Smooth muscle cell (in vitro differentiated cells): ENCODE data around the gene PAGR1. TPM values are rescaled to one million over a fixed set of nuclear protein-coding genes. Genes with fewer than 3 reads are reported as not detected.
"Not testable (repeated sequence)": the region's sequence is repeated elsewhere in the genome, so short reads cannot be mapped to it uniquely, and the experiment has no call there.

Source experiments
- DNase-seq: peaks from one replicate; lab custom pipeline; 2025; ENCODE audit not compliant: unreplicated experiment; lab: John Stamatoyannopoulos, UW
- H2AFZ ChIP-seq: fragments of 200-600 bp; sonication (generic); 2 replicates; pipeline ENCODE4 v1.6.0; 2016; ENCODE audit warnings: antibody characterized with exemption, low read depth, mild to moderate bottlenecking
- H3F3A ChIP-seq: fragments of 200-600 bp; sonication (generic); 2 replicates; pipeline ENCODE4 v1.6.0; 2017; ENCODE audit warnings: antibody characterized with exemption, low read depth
- H3K27ac ChIP-seq: fragments of 200-600 bp; sonication (generic); 2 replicates; pipeline ENCODE4 v1.5.1; 2016; ENCODE audit warnings: low read depth, mild to moderate bottlenecking
- H3K27me3 ChIP-seq: fragments of 200-600 bp; sonication (generic); 2 replicates; pipeline ENCODE4 v1.6.1; 2016; ENCODE audit warnings: low read depth, mild to moderate bottlenecking
- H3K36me3 ChIP-seq: fragments of 200-600 bp; sonication (generic); 2 replicates; pipeline ENCODE4 v1.5.1; 2016; ENCODE audit warnings: low read depth
- H3K4me1 ChIP-seq: fragments of 200-600 bp; sonication (generic); 2 replicates; pipeline ENCODE4 v1.5.1; 2016; ENCODE audit warnings: low read depth
- H3K4me2 ChIP-seq: fragments of 200-600 bp; sonication (generic); 2 replicates; pipeline ENCODE4 v1.6.0; 2016; ENCODE audit warnings: mild to moderate bottlenecking
- H3K4me3 ChIP-seq: fragments of 200-600 bp; sonication (generic); 2 replicates; pipeline ENCODE4 v1.5.1; 2016; ENCODE audit warnings: mild to moderate bottlenecking
- H3K79me2 ChIP-seq: fragments of 200-600 bp; sonication (generic); 2 replicates; pipeline ENCODE4 v1.6.0; 2016; ENCODE audit warnings: low read depth, mild to moderate bottlenecking
- H3K9ac ChIP-seq: fragments of 200-600 bp; sonication (generic); 2 replicates; pipeline ENCODE4 v1.6.0; 2016; ENCODE audit warnings: low read depth
- H3K9me3 ChIP-seq: fragments of 200-600 bp; sonication (generic); replicated peaks from 2 replicates; pipeline ENCODE4 v1.5.1; 2016; ENCODE audit warnings: low read depth
- H4K20me1 ChIP-seq: fragments of 200-600 bp; sonication (generic); 2 replicates; pipeline ENCODE4 v1.6.0; 2016; ENCODE audit warnings: low read depth
- WGBS: methylation state at CpG from one replicate; pipeline ENCODE4 v1.1.7; 2016; ENCODE audit warnings: low lambda C conversion rate; 5-methylcytosine and 5-hydroxymethylcytosine counted together
- polyA plus RNA-seq: library from polyadenylated mRNA; unstranded; fragments of >200 nt; fragmentation: Nextera tagmentation; extraction: Ambion mirVana; gene quantifications from 2 replicates; pipeline ENCODE4 v1.2.1, GENCODE V29; 2016
- total RNA-seq: library from RNA; depleted of rRNA; stranded (reverse); fragments of >200 nt; gene quantifications from 2 replicates; pipeline ENCODE4 v1.2.3, GENCODE V29; 2014
- TF ChIP-seq, protein P1 (sequence below): fragments of 200-600 bp; sonication (generic); IDR thresholded peaks from 2 replicates; pipeline ENCODE4 v1.5.1; 2017; ENCODE audit warnings: borderline replicate concordance, mild to moderate bottlenecking, antibody characterized with exemption; ENCODE audit not compliant: insufficient read depth, poor library complexity, severe bottlenecking

Gene PAGR1
- total and polyA plus RNA-seq, 2 experiments from 2014 or later: 15.6 to 34.5 TPM

DNA sequence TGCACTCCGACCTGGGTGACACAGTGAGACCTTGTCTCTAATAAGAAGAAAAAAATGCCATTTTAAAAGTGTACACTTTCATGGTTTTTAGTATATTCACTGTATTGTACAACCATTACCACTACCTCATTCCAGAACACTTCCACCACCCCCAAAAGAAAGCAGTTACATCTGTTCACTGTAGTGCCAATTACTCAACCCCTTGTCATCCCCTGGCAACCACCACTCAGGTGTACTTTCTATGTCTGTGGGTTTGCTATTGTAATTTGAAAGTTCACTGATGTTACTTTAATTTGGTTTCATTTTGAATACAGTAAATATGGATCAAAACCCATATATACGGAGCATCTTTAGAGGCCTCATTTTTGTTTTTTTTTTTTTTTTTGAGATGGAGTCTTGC lies 31.8 kb upstream of the PAGR1 start:
- H3K9ac ChIP-seq: no peak overlapping the region
- no peaks in the 10 kb centered on the region for H3K36me3 ChIP-seq
- peak overlapping the region; percentile 11 for H3K27ac ChIP-seq
- 100% methylated on average over 2 of the region's 2 CpGs for WGBS
- H2AFZ ChIP-seq: no peak overlapping the region
- no peak overlapping the region for H3K4me3 ChIP-seq
- H3K4me2 ChIP-seq: no peak overlapping the region
- TF ChIP-seq, protein P1, sequence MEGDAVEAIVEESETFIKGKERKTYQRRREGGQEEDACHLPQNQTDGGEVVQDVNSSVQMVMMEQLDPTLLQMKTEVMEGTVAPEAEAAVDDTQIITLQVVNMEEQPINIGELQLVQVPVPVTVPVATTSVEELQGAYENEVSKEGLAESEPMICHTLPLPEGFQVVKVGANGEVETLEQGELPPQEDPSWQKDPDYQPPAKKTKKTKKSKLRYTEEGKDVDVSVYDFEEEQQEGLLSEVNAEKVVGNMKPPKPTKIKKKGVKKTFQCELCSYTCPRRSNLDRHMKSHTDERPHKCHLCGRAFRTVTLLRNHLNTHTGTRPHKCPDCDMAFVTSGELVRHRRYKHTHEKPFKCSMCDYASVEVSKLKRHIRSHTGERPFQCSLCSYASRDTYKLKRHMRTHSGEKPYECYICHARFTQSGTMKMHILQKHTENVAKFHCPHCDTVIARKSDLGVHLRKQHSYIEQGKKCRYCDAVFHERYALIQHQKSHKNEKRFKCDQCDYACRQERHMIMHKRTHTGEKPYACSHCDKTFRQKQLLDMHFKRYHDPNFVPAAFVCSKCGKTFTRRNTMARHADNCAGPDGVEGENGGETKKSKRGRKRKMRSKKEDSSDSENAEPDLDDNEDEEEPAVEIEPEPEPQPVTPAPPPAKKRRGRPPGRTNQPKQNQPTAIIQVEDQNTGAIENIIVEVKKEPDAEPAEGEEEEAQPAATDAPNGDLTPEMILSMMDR: no peak
- no peaks in the 10 kb centered on the region for H3K79me2 ChIP-seq
- no peaks in the 10 kb centered on the region for H3F3A ChIP-seq
- H3K27me3 ChIP-seq: no peaks in the 10 kb centered on the region
- no peak for DNase-seq
- H4K20me1 ChIP-seq: no peaks in the 10 kb centered on the region
- H3K9me3 ChIP-seq: no peaks in the 10 kb centered on the region
- H3K4me1 ChIP-seq: no peaks in the 10 kb centered on the region

GRCh38 chr16:29784901-29785500 lies 31.0 kb upstream of the PAGR1 start:
- no peaks in the 10 kb centered on the region for H3F3A ChIP-seq
- H3K27ac ChIP-seq: no peak overlapping the region
- no peaks in the 10 kb centered on the region for H3K9me3 ChIP-seq
- H4K20me1 ChIP-seq: no peaks in the 10 kb centered on the region
- WGBS: 9% methylated on average over 38 of the region's 38 CpGs
- no peaks in the 10 kb centered on the region for H3K79me2 ChIP-seq
- no peaks in the 10 kb centered on the region for H3K36me3 ChIP-seq
- no peaks in the 10 kb centered on the region for H3K27me3 ChIP-seq
- peak overlapping the region; percentile 83 for H3K4me2 ChIP-seq
- DNase-seq: peak; percentile 51
- H3K4me3 ChIP-seq: peak overlapping the region; percentile 34
- TF ChIP-seq, protein P1: peak; percentile 65
- H3K4me1 ChIP-seq: peaks cover 5% of the 10 kb centered on the region
- H2AFZ ChIP-seq: peak overlapping the region; percentile 86
- H3K9ac ChIP-seq: no peak overlapping the region

DNA sequence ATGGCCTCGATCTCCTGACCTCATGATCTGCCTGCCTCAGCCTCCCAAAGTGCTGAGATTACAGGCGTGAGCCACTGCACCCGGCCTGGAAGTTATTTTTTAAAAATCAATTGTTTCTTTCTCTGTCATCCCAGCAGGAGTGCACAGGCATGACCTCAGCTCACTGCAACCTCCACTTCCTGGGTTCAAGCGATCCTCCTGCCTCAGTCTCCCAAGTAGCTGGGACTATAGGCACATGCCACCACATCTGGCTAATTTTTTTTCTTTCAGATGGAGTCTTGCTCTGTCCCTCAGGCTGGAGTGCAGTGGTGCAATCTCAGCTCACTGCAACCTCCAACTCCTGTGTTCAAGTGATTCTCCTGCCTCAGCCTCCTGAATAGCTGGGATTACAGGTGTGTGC lies 28.8 kb upstream of the PAGR1 start:
- H4K20me1 ChIP-seq, H3K9me3 ChIP-seq, DNase-seq, H2AFZ ChIP-seq, H3K9ac ChIP-seq, H3F3A ChIP-seq, H3K27ac ChIP-seq, H3K4me2 ChIP-seq, H3K27me3 ChIP-seq, H3K4me3 ChIP-seq, H3K36me3 ChIP-seq: not testable (repeated sequence)
- WGBS: 93% methylated on average over 4 of the region's 4 CpGs
- Histone ChIP-seq H3K4me1 (peaks cover 13% of the 10 kb centered on the region), H3K79me2 (peaks cover 13% of the 10 kb centered on the region)

DNA sequence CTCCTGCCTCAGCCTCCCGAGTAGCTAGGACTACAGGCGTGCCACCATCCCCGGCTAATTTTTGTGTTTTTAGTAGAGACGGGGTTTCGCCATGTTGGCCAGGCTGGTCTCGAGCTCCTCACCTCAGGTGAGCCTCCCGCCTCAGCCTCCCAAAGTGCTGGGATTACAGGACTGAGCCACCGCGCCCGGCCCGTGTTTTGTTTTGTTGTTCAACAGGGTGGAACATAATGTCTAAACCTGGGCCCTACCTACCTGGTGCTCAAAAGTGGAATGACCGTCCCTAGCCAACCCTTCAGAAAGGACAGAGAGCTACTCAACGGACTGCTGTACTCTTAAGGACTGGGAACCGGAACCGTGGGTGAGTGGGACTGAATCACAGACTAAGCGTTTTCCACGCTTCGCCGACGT lies 26.2 kb upstream of the PAGR1 start:
- Histone ChIP-seq H3K4me2 (peak overlapping the region; percentile 84), H3K27me3 (no peaks in the 10 kb centered on the region), H2AFZ (peak overlapping the region; percentile 88), H3K4me3 (peak overlapping the region; percentile 75), H3F3A (no peaks in the 10 kb centered on the region), H3K27ac (peak overlapping the region; percentile 72), H3K36me3 (no peaks in the 10 kb centered on the region), H4K20me1 (no peaks in the 10 kb centered on the region), H3K4me1 (peaks cover 15% of the 10 kb centered on the region), H3K9ac (no peak overlapping the region), H3K79me2 (peaks cover 39% of the 10 kb centered on the region), H3K9me3 (no peaks in the 10 kb centered on the region)
- DNase-seq: no peak
- WGBS: 69% methylated on average over 20 of the region's 20 CpGs
- TF ChIP-seq, protein P1: no peak
